Measurements from ENCODE around the gene CENPW.
A peak's percentile ranks its signal among the peaks of the same experiment; 100 is the strongest.

Gene CENPW

GRCh38 chr6:126308362-126308761 is 31.6 kb upstream of the CENPW start:
- no peak for DNase-seq (ENCODE audit: low read depth)

GRCh38 chr6:126312013-126312665 is 27.8 kb upstream of the CENPW start:
- H3K4me3 ChIP-seq (ENCODE audit: low read length): no peak overlapping the region
- peak; percentile 54 for TF ChIP-seq CTCF (IDR thresholded peaks at IDR 0.05; ENCODE audit: insufficient read depth, low read depth, low read length, missing control alignments)
- DNase-seq (ENCODE audit: low read depth): peak; percentile 53

More at GRCh38 chr6:126308362-126308761, 31.6 kb upstream of the CENPW start:
- no peak overlapping the region for H3K4me3 ChIP-seq (ENCODE audit: low read length)
- no peak for TF ChIP-seq CTCF (IDR thresholded peaks at IDR 0.05; ENCODE audit: insufficient read depth, low read depth, low read length, missing control alignments)

- no peak for TF ChIP-seq CTCF (IDR thresholded peaks at IDR 0.05; ENCODE audit: insufficient read depth, low read depth, low read length, missing control alignments)
- DNase-seq (ENCODE audit: low read depth): no peak
- no peak overlapping the region for H3K4me3 ChIP-seq (ENCODE audit: low read length)
These were observed 26.0 kb upstream of the CENPW start for GRCh38 chr6:126313941-126314340.

- TF ChIP-seq CTCF (IDR thresholded peaks at IDR 0.05; ENCODE audit: insufficient read depth, low read depth, low read length, missing control alignments): no peak
- H3K4me3 ChIP-seq (ENCODE audit: low read length): no peak overlapping the region
- DNase-seq (ENCODE audit: low read depth): no peak
These were observed 21.1 kb upstream of the CENPW start for GRCh38 chr6:126318797-126319196.

- no peak for TF ChIP-seq CTCF (IDR thresholded peaks at IDR 0.05; ENCODE audit: insufficient read depth, low read depth, low read length, missing control alignments)
- DNase-seq (ENCODE audit: low read depth): no peak
- no peak overlapping the region for H3K4me3 ChIP-seq (ENCODE audit: low read length)
These were observed 6.2 kb upstream of the CENPW start for GRCh38 chr6:126333729-126334128.

GRCh38 chr6:126335210-126335609 is 4.7 kb upstream of the CENPW start:
- DNase-seq (ENCODE audit: low read depth): no peak
- H3K4me3 ChIP-seq (ENCODE audit: low read length): no peak overlapping the region
- TF ChIP-seq CTCF (IDR thresholded peaks at IDR 0.05; ENCODE audit: insufficient read depth, low read depth, low read length, missing control alignments): no peak

GRCh38 chr6:126337323-126337722 is 2.6 kb upstream of the CENPW start:
- peak; percentile 85 for DNase-seq (ENCODE audit: low read depth)
- TF ChIP-seq CTCF (IDR thresholded peaks at IDR 0.05; ENCODE audit: insufficient read depth, low read depth, low read length, missing control alignments): no peak
- no peak overlapping the region for H3K4me3 ChIP-seq (ENCODE audit: low read length)

Measured in epithelial cell of esophagus (primary cell).